Gastroesophageal sphincter (tissue), 4 donors: ENCODE results near the gene PLP1. TPM values are rescaled to one million over a fixed set of nuclear protein-coding genes. Genes with fewer than 3 reads are reported as not detected.

Source experiments
- ATAC-seq: fragments of 150-250 bp; one replicate; pipeline ENCODE4 v1.9.1; 2016; ENCODE audit warnings: mild to moderate bottlenecking, moderate library complexity
- H3K27ac ChIP-seq, 4 donors: fragments of 200-600 bp; sonication (generic) in 3 of 4; 1 replicate in 3 of 4; 2 replicates in 1 of 4; pipeline ENCODE4 v1.5.1; 2016 to 2019
- H3K27me3 ChIP-seq: fragments of 200-600 bp; sonication (generic); one replicate; pipeline ENCODE4 v1.5.1; 2019
- H3K36me3 ChIP-seq, 2 donors: fragments of 200-600 bp; sonication (generic); one replicate each; pipeline ENCODE4 v1.5.1; 2019; ENCODE audit warnings: control low read depth in 1 of 2
- H3K4me1 ChIP-seq, 3 donors: fragments of 200-600 bp; sonication (generic); 1 replicate in 2 of 3; 2 replicates in 1 of 3; pipeline ENCODE4 v1.5.1; 2016 to 2019; ENCODE audit warnings: control low read depth in 2 of 3
- H3K4me3 ChIP-seq, 2 donors: fragments of 200-600 bp; sonication (generic); one replicate each; pipeline ENCODE4 v1.5.1; 2019; ENCODE audit warnings: mild to moderate bottlenecking in 1 of 2, moderate library complexity in 1 of 2
- H3K9me3 ChIP-seq, 3 donors: fragments of 200-600 bp; sonication (generic); one replicate each; pipeline ENCODE4 v1.5.1; 2017 to 2019; ENCODE audit warnings: control low read depth in 2 of 3
- EP300 ChIP-seq: sonication (generic); formaldehyde crosslinking; IDR thresholded peaks from one replicate; pipeline ENCODE4 v1.6.1; 2017; ENCODE audit warnings: antibody characterized with exemption, mild to moderate bottlenecking
- POLR2A ChIP-seq, 2 donors: fragments of 450-650 bp; IDR thresholded peaks; one replicate each; pipeline ENCODE4 v1.6.1; 2017; ENCODE audit warnings: antibody characterized with exemption in 2 of 2, mild to moderate bottlenecking in 2 of 2, moderate library complexity in 1 of 2
- POLR2AphosphoS5 ChIP-seq: sonication (generic); formaldehyde crosslinking; IDR thresholded peaks from one replicate; pipeline ENCODE4 v1.6.1; 2017; ENCODE audit warnings: antibody characterized with exemption
- WGBS, 2 donors: methylation state at CpG; one replicate each; pipeline ENCODE4 v1.1.5; 2018; ENCODE audit warnings: low coverage in 1 of 2; 5-methylcytosine and 5-hydroxymethylcytosine counted together
- total RNA-seq, 4 donors: library from RNA; depleted of rRNA; stranded (reverse); fragments of >200 nt; gene quantifications; one replicate each; pipeline ENCODE4 v1.1.0, GENCODE V29; 2016
- TF ChIP-seq, protein P1 (sequence below), 4 experiments: fragments of 200-600 bp in 2 of 4; fragments of 450-650 bp in 2 of 4; sonication (generic) in 1 of 4; IDR thresholded peaks; one replicate each; pipeline ENCODE4 v1.5.1; 2017 to 2019; ENCODE audit warnings: antibody characterized with exemption in 4 of 4, mild to moderate bottlenecking in 2 of 4, moderate library complexity in 2 of 4

The PLP1 gene
- total RNA-seq, 4 donors from 2014 or later: 20.3 to 51.5 (median 33.0) TPM

DNA sequence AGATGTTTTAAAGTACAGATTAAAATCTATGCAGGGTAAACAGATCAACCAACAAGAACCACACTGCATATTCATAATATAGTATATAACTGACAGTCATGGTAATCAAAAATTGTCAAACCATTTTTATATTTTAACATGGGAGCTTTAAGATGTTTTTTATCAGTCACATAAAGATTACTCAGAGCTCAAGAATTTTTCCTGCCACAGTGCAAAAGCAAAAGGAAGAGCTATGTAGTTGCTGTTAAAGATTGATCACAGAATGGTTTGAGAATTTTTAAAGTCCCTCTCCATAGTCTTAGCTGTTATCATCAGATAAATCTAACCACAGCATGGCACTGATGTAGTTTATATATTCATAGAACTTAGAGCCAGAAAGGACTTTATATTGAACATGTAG lies 47.0 kb downstream of the PLP1 start:
- Histone ChIP-seq H3K27ac (no peak overlapping the region), H3K4me1 (peaks cover 0 to 5% (median 0%) of the 10 kb centered on the region in 3 donors), H3K9me3 (no peaks in the 10 kb centered on the region), H3K27me3 (no peaks in the 10 kb centered on the region), H3K4me3 (no peak overlapping the region), H3K36me3 (no peaks in the 10 kb centered on the region)
- ATAC-seq: no peak
- no peak for TF ChIP-seq POLR2A (IDR thresholded peaks at IDR 0.05)
- no peak for TF ChIP-seq POLR2AphosphoS5
- no peak for TF ChIP-seq EP300
- TF ChIP-seq, protein P1, sequence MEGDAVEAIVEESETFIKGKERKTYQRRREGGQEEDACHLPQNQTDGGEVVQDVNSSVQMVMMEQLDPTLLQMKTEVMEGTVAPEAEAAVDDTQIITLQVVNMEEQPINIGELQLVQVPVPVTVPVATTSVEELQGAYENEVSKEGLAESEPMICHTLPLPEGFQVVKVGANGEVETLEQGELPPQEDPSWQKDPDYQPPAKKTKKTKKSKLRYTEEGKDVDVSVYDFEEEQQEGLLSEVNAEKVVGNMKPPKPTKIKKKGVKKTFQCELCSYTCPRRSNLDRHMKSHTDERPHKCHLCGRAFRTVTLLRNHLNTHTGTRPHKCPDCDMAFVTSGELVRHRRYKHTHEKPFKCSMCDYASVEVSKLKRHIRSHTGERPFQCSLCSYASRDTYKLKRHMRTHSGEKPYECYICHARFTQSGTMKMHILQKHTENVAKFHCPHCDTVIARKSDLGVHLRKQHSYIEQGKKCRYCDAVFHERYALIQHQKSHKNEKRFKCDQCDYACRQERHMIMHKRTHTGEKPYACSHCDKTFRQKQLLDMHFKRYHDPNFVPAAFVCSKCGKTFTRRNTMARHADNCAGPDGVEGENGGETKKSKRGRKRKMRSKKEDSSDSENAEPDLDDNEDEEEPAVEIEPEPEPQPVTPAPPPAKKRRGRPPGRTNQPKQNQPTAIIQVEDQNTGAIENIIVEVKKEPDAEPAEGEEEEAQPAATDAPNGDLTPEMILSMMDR (IDR thresholded peaks at IDR 0.05): no peak

DNA sequence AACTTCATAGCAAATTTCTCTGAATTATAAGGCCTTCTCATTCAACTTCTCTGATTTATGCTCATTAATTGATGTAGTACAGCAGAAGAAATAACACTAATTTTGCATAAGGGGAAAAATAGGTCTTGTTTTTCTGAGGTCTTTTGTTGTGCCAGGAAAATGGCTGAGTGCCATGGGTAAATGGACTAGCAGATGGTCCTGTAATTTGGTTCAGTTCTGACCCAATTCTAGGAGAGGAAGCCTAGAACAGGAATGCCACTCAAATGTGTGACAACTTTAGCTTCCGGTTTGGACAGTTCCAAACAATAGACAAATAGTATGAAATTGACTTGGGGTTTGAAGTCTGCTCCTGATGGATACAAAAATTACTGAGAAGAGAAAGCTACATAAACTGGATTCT lies 49.2 kb downstream of the PLP1 start:
- Histone ChIP-seq H3K27me3 (no peaks in the 10 kb centered on the region), H3K4me1 (peaks cover 0 to 27% (median 0%) of the 10 kb centered on the region in 3 donors), H3K27ac (no peak overlapping the region), H3K4me3 (no peak overlapping the region), H3K9me3 (no peaks in the 10 kb centered on the region), H3K36me3 (no peaks in the 10 kb centered on the region)
- ATAC-seq: no peak
- TF ChIP-seq EP300: no peak
- WGBS, 2 donors: 67 to 91% methylated on average over 1 of the region's 1 CpG

DNA sequence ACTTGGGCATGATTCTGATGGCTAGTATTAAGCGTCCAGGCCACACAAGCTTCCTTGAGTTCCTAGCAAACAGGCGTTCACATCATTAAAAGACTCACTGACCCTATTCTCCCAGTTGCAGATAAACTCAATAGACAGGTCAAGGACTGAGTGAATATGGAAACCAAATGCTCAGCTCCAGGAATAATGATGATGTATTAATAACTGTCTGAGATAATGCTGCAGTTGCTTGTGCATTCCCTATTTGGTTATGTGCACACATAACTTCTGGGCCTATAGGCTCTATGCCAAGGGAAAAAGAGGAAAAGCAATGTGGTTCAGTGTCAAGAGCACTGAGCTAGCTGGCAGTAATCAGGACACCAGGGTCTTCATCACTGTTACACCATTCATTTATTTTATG lies 51.9 kb downstream of the PLP1 start:
- no peak for TF ChIP-seq POLR2AphosphoS5
- TF ChIP-seq POLR2A (IDR thresholded peaks at IDR 0.05): no peak
- TF ChIP-seq, protein P1 (IDR thresholded peaks at IDR 0.05): no peak
- no peak for TF ChIP-seq EP300
- H3K9me3 ChIP-seq: no peaks in the 10 kb centered on the region
- H3K4me1 ChIP-seq: peaks cover 0 to 34% (median 3%) of the 10 kb centered on the region in 3 donors
- no peaks in the 10 kb centered on the region for H3K36me3 ChIP-seq
- H3K27ac ChIP-seq: peak overlapping the region; percentile 38 to 89 (median 78)
- peak; percentile 23 for ATAC-seq
- 48 to 80% methylated on average over 2 of the region's 2 CpGs for WGBS, 2 donors
- H3K4me3 ChIP-seq: no peak overlapping the region
- H3K27me3 ChIP-seq: no peaks in the 10 kb centered on the region

DNA sequence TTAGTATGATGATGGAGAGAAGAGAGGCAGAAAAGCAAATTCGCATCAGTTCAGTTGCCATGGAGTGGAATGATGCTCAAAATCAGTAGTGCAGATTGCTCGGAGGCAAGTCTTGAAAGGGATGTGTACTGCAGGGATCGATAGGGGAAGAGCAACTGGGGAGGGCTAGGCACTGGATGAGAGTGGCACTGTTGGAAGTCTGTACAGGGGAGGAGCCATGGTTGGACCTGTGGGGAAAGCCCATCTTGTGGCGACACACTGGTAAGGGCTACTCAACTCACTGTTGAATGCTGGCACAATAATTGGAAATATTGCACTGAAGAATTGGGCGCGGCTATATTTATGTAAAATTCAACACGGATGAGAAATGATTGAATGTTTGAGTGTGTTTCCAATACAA lies 54.2 kb downstream of the PLP1 start:
- 33 to 51% methylated on average over 3 to 4 of the region's 7 CpGs for WGBS, 2 donors
- no peak for TF ChIP-seq EP300
- TF ChIP-seq POLR2AphosphoS5: no peak

DNA sequence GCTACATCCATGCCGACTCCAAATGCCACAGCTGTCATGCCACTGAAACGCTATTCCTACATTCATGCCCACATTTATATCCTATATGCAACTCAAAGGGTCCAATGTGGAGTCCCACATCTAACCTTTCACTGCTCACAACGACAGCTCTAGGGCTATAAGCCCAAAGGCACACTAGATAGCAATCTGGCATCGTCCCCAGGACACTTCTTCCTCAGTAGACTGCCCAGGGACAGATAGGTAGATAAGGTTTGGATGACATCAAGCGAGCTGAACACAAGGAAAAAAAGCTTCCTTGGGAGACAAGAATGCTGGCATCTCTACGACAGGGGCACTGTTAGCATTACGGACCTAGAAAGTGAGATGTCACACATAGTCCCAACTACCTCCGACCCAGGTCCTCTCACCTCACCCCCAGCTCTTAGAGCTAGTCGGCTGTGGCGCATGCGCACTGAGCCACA lies 54.7 kb downstream of the PLP1 start:
- H3K4me3 ChIP-seq: peak overlapping the region; percentile 71 to 76
- no peaks in the 10 kb centered on the region for H3K9me3 ChIP-seq
- TF ChIP-seq EP300 (no peak), POLR2AphosphoS5 (peak; percentile 8)
- TF ChIP-seq, protein P1 (IDR thresholded peaks at IDR 0.05): no peak
- peak; percentile 5 for ATAC-seq
- 30% methylated on average over 2 of the region's 11 CpGs; no CpG with 5 or more reads in 1 of the 2 donors for WGBS, 2 donors
- H3K27me3 ChIP-seq: no peaks in the 10 kb centered on the region
- peaks cover 0 to 34% (median 3%) of the 10 kb centered on the region in 3 donors for H3K4me1 ChIP-seq
- no peaks in the 10 kb centered on the region for H3K36me3 ChIP-seq
- peak overlapping the region; percentile 79 to 89 (median 88) for H3K27ac ChIP-seq

More for the DNA sequence above, 54.2 kb downstream of the PLP1 start:
- Histone ChIP-seq H3K27ac (peak overlapping the region in 3 of 4 donors; percentile 88 to 89 (median 89)), H3K36me3 (no peaks in the 10 kb centered on the region), H3K4me3 (peak overlapping the region; percentile 71 to 76), H3K27me3 (no peaks in the 10 kb centered on the region), H3K9me3 (no peaks in the 10 kb centered on the region), H3K4me1 (peaks cover 0 to 34% (median 3%) of the 10 kb centered on the region in 3 donors)
- ATAC-seq: no peak

DNA sequence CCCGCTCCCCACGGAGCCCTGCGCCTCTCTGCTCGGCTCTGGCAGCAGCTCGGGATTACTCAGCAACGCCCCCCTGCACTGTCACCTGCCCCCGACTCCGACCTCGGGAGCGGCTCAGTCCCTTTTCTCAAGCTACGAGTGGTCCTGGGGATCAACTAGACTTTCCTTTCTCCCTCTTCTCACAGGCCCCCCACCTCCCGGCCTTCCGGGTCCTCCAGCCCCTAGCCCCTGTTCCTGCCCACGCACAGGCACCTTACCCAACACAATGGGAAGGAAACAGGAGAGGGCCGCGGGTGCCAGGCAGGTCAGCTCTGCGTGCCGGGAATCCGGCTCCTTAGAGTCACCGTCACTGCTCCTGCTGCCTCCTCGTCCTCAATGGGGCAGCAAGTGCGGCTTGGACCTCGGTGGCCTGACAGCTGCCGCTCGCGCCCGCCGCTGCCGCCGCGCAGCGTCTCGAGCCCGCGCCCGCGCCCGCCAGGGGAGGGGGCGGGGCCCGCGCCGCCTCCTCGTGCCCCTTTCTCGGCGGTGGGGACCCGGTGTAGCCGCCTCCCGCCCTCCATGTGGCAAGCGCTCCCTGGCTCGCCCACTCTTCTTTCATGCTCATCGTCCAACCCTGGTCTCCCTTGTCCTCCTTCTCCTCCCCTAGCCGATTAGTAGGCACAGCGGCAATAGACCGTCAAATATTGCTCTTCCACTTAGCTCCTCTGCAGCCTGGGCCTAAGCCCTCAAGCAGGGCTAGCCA lies 55.3 kb downstream of the PLP1 start, which contains the start of gene RAB9B:
Gene RAB9B (minus strand): TSS at position 455 of the 742 bp plus-strand sequence. CDS start 6,473 bp downstream, outside the sequence.
- TF ChIP-seq EP300: no peak
- no peak for TF ChIP-seq POLR2AphosphoS5
- TF ChIP-seq, protein P1 (IDR thresholded peaks at IDR 0.05): peak in 1 of 4 experiments; percentile 21
- peak; percentile 18 to 19 for TF ChIP-seq POLR2A (IDR thresholded peaks at IDR 0.05)

More for the DNA sequence above, 55.3 kb downstream of the PLP1 start, which contains the start of gene RAB9B:
- 0 to 15% methylated on average over 1 to 23 of the region's 54 CpGs for WGBS, 2 donors
- H3K27me3 ChIP-seq: no peaks in the 10 kb centered on the region
- peaks cover 0 to 34% (median 3%) of the 10 kb centered on the region in 3 donors for H3K4me1 ChIP-seq
- peak within 1 kb of the TSS; percentile 71 to 76 for H3K4me3 ChIP-seq
- H3K27ac ChIP-seq: peak within 1 kb of the TSS; percentile 79 to 89 (median 88)
- peak; percentile 90 for ATAC-seq
- no peaks in the 10 kb centered on the region for H3K9me3 ChIP-seq
- no peaks in the 10 kb centered on the region for H3K36me3 ChIP-seq
